Measurements from ENCODE around the gene MT1G.

DNA sequence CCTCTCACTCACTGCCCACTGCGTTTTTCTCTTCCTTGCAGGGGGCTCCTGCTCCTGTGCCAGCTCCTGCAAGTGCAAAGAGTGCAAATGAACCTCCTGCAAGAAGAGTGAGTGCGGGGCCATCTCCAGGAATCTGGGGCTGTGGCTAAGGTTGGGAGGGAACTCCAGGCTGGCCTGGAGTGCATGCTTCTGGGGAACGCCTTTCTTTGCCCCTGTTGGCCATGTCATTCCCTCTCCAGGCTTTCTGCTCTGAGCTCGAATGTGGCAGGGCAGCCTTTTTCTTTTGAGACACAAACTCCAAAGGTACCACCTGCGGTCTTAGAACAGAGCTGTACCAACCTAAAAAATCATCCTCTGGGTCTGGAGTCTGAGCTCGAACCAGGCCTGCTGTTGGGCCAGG is 49.7 kb downstream of the MT1G start:
- TF ChIP-seq, protein P1, sequence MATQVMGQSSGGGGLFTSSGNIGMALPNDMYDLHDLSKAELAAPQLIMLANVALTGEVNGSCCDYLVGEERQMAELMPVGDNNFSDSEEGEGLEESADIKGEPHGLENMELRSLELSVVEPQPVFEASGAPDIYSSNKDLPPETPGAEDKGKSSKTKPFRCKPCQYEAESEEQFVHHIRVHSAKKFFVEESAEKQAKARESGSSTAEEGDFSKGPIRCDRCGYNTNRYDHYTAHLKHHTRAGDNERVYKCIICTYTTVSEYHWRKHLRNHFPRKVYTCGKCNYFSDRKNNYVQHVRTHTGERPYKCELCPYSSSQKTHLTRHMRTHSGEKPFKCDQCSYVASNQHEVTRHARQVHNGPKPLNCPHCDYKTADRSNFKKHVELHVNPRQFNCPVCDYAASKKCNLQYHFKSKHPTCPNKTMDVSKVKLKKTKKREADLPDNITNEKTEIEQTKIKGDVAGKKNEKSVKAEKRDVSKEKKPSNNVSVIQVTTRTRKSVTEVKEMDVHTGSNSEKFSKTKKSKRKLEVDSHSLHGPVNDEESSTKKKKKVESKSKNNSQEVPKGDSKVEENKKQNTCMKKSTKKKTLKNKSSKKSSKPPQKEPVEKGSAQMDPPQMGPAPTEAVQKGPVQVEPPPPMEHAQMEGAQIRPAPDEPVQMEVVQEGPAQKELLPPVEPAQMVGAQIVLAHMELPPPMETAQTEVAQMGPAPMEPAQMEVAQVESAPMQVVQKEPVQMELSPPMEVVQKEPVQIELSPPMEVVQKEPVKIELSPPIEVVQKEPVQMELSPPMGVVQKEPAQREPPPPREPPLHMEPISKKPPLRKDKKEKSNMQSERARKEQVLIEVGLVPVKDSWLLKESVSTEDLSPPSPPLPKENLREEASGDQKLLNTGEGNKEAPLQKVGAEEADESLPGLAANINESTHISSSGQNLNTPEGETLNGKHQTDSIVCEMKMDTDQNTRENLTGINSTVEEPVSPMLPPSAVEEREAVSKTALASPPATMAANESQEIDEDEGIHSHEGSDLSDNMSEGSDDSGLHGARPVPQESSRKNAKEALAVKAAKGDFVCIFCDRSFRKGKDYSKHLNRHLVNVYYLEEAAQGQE (IDR thresholded peaks at IDR 0.05; ENCODE audit: unreplicated experiment) = no peak
- TF ChIP-seq, protein P2, sequence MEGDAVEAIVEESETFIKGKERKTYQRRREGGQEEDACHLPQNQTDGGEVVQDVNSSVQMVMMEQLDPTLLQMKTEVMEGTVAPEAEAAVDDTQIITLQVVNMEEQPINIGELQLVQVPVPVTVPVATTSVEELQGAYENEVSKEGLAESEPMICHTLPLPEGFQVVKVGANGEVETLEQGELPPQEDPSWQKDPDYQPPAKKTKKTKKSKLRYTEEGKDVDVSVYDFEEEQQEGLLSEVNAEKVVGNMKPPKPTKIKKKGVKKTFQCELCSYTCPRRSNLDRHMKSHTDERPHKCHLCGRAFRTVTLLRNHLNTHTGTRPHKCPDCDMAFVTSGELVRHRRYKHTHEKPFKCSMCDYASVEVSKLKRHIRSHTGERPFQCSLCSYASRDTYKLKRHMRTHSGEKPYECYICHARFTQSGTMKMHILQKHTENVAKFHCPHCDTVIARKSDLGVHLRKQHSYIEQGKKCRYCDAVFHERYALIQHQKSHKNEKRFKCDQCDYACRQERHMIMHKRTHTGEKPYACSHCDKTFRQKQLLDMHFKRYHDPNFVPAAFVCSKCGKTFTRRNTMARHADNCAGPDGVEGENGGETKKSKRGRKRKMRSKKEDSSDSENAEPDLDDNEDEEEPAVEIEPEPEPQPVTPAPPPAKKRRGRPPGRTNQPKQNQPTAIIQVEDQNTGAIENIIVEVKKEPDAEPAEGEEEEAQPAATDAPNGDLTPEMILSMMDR (conservative IDR thresholded peaks at IDR 0.05; ENCODE audit: low read depth in 2 of 2) = no peak
- TF ChIP-seq EZH2phosphoT487 (IDR thresholded peaks at IDR 0.05; ENCODE audit: unreplicated experiment) = no peak
- no peak for TF ChIP-seq EZH2 (IDR thresholded peaks at IDR 0.05; ENCODE audit: low read depth, unreplicated experiment)
- no peak for TF ChIP-seq POLR2AphosphoS5 (IDR thresholded peaks at IDR 0.05; ENCODE audit: low read depth)
- no peak for TF ChIP-seq CREB1 (CRISPR knock-in tag; IDR thresholded peaks at IDR 0.05; ENCODE audit: low read depth)
- no peak for TF ChIP-seq ZNF114 (CRISPR knock-in tag; IDR thresholded peaks at IDR 0.05)

Measured in GM23338 (cell line).